Fibroblast of the aortic adventitia (primary cell): ENCODE measurements around the gene TIAM1. TPM values are rescaled to one million over a fixed set of nuclear protein-coding genes. Genes with fewer than 3 reads are reported as not detected.

Experiments used
- DNase-seq: peaks from one replicate; pipeline ENCODE4 v3.0.0-alpha.2; 2010; ENCODE audit warnings: low read depth
- H3K4me3 ChIP-seq: 2 replicates; pipeline ENCODE4 v1.5.1; 2011; ENCODE audit warnings: low read depth, mild to moderate bottlenecking, control low read depth, low read length, moderate library complexity
- CTCF ChIP-seq: IDR thresholded peaks from 2 replicates; pipeline ENCODE4 v1.5.1; 2011; ENCODE audit warnings: mild to moderate bottlenecking, low read length, control low read depth, inconsistent platforms; ENCODE audit not compliant: insufficient read depth
- total RNA-seq: library from RNA; depleted of rRNA; stranded (reverse); fragments of >200 nt; gene quantifications from 2 replicates; pipeline ENCODE4 v1.2.3, GENCODE V29; 2012; ENCODE audit warnings: low replicate concordance

Gene TIAM1
- total RNA-seq, 1 donor, result 15.1 TPM

GRCh38 chr21:31340942-31341487 lies 3.0 kb downstream of the TIAM1 start:
- TF ChIP-seq CTCF, result no peak
- no peak for DNase-seq
- H3K4me3 ChIP-seq, result no peak overlapping the region

- no peak for DNase-seq
- no peak overlapping the region for H3K4me3 ChIP-seq
- no peak for TF ChIP-seq CTCF
These were observed 3.5 kb downstream of the TIAM1 start for GRCh38 chr21:31340514-31340913.

DNA sequence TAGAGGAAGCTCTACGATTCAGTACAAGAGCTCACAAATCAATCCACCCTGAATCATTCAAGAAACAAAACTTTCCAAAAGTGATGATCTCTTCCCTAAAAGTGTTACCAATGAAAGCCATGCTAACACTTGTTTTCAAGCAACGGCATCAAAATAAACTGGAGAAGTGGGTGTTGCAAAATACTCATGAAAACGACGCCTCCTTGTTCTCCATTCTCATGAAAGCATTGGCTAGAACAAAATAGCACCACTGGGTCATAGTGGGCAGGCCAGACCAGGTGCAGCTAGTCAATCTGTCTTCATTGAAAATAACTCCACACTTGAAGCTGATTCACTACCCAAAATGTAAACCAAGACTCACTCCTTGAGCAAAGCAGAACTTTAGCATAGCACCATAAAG lies 4.3 kb downstream of the TIAM1 start:
- no peak for DNase-seq
- no peak for TF ChIP-seq CTCF
- no peak overlapping the region for H3K4me3 ChIP-seq

- DNase-seq, result no peak
- no peak for TF ChIP-seq CTCF
These were observed 5.1 kb downstream of the TIAM1 start for GRCh38 chr21:31338908-31339368.

GRCh38 chr21:31337996-31338907 lies 5.8 kb downstream of the TIAM1 start:
- H3K4me3 ChIP-seq, result no peak overlapping the region
- TF ChIP-seq CTCF, result no peak
- DNase-seq, result no peak

More at GRCh38 chr21:31338908-31339368, 5.1 kb downstream of the TIAM1 start:
- no peak overlapping the region for H3K4me3 ChIP-seq

DNA sequence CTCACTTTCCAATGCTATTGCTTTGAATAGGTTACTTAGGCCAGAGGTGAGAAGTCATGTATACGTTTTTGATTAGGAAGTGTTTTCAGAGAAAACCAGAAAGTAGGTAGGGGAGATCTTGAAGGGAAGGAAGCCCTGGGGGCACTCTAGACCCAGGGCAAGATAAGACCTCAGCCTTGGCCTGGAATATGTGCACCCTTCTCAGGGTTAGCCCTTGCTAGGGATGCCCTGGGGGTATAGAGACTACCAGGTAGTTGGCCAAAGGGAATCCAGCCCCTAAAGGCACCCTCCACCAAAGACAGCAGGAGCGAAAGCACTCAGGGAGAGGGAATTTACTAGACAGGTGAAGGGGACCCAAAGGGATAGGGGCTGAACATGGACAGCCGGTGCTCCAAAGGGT lies 7.0 kb downstream of the TIAM1 start:
- no peak for DNase-seq
- no peak overlapping the region for H3K4me3 ChIP-seq

More for the DNA sequence above, 7.0 kb downstream of the TIAM1 start:
- no peak for TF ChIP-seq CTCF
